SW480 (cell line): ENCODE data around the gene FOCAD.

ENCODE experiments used
- DNase-seq: peaks from one replicate; pipeline ENCODE4 v3.0.0-alpha.2; 2016; ENCODE audit warnings: low spot score

FOCAD gene

DNA sequence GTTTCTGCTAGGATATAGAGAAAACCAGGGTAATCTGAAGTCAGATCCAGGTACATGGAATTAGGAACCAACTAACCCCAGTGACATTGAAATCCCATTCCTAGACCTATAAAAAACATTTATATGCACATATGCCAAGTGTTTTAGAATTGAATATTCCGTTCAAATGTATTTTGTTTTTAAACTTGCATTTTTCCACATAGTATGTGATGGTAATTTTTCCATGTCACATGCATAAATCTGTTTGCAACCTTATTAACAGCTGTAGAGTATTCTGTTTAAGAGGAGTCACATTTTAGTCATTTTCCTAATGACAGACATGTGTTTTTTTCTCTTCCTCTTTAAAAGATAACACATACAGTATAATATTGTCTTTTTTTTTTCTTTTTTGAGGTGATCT lies 50.2 kb downstream of the FOCAD start:
- DNase-seq = no peak

DNA sequence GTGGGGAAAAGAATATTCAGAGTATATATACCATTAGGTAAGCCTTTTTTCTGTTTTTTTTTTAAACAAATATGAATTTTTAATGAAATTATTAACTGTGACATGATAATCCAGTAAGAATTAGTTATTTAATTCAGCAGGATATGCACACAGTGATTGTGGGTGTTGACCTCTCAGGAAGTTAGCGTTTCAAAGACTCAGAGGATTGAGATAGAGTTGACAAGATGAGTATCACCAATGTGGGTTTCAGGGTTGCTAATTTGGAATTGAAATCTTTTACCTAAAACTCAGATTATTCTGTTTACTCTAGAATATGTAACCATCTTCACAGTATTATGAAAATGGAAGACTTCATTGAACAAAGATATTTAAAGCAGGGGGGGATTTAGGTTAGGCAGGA lies 56.2 kb downstream of the FOCAD start:
- no peak for DNase-seq

DNA sequence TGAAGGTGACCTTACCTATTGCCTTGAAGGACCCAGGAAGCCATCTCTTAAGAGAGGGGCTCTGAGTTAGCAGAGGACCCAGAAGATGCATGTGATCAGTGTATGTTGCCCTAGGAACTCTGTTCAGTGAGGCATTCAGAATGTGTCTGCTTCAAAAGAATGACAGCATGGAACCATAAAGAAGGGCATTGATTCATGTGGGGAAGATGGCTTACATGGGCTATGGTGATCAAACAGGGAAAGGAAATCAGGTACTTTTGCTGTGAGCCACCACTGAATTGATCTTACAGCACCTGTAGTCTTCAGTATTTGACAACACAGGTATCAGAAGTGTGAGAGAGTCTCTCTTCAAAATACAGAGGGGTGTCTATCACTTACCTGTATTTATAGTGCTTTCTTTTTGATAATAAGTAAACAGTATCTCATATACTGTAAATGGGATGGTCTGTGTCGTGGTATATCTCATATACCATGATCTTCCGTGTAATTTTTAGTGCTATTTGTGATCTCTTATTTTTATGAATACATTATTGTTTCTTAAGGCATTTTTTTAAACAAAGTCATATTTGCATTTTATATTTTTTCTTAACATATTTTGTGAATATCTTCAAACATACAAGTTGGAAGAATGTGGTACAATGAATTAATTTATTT lies 57.0 kb downstream of the FOCAD start:
- no peak for DNase-seq

DNA sequence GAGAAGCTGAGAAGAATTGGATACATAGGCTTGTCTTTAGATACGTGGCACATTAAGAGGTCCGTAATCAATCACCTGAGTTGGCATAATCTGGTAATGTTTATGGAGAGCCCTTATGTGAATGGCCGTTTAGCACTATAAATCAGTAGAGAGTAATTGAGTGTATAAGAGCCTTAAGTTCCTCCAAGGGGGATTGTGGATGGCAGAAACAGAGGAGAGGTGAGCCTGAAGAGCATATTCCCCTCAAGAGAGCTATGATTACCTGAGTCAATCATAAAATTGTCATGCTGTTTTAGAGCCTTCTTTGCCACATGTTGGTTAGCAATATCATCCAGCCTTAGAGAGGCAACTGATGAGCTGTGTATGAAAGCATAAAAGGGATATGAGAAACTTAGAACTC lies 58.8 kb downstream of the FOCAD start:
- no peak for DNase-seq

DNA sequence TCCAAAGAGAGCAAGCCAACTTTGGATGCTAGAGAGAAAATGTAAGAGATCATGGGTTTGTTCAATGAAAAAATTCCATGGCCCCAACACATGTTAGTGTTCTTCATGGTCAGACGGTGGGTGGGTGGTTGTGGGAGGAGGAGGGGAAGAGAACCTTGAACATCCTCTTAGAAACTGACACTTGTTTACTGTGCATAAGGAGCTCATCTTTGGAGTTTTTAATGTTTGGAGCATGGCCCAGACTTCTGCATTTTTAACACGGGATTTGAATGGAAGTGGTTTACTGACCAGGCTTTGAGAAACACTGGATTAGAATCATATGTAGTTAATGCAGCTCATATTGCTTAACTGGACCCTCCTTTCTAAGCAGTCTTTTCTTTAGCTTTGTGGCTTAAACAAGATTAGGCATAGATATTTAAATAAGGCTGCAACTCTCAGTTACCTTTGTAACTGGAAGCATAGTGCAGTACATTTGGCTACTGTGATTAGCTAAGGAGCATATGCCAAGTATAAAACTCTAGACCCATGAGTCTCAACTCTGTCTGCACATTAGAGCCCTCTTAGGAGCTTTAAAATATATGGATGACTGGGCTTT lies 60.1 kb downstream of the FOCAD start:
- DNase-seq = no peak

DNA sequence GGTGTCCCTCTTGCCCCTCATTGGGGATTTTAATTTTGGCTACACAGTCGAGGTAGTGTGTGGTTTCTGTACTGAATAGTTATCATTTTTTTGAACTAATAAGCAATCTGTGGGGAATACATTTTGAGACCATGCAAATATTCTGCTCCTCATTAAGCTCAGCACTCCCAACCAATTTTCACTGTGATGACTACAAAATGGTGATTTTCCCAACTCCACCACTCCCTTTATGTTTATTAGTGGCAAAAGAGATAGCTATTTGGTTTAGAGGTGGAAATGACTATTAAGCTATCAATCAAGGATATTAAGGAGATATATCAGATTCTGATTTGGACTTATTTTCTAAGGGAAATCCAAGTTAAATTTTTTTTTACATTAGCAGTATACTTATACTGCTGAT lies 62.9 kb downstream of the FOCAD start:
- no peak for DNase-seq

DNA sequence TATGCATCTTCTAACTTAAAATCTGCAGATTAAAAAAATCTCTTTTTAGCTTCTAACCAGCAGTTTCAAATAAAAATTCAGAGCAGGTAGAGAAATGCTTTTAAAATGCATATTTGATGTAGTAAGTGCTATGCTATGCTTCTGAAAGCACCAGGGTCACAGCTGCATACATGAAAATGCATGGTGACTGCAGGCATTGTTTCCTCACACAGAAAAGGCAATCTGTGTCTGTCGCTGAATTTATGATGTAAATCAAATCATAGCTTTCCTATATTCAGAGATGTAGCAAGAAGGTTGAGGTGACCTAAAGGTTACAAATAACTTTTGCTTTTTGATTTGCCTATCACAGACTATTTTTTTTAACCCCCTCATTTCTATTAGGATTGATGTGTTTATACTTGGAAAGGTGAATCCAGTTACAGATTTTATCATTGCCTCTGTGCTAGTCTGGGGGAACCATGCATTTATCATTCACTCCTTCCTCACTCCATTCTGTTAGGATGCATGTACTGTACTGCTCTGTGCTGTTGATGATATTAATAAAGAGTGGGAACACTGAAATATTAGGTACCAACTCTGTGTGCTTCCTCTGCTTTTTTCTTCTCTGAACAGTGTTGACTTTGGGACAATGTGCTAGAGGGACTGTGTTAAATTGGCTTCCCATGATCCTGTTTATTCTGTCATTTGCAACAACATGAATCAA lies 65.6 kb downstream of the FOCAD start:
- DNase-seq = no peak

DNA sequence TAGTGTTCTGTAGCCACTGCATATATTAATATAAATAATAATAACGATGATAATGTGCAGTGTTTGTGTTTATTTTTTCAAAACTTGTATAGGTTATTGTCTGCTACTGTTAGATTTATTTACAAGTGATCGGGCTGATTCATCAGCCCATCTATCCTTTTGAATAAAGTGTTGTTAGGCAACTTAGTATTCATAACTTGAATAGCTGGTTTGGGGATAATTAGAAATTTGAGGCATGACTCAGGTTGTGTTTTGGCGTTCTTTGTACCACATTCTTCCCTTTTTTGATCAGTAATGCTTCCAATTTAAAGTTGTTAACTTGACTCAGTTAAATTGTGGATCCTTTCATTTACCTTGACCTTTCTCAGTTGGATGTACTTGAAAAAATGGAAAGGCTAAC lies 69.7 kb downstream of the FOCAD start:
- no peak for DNase-seq

DNA sequence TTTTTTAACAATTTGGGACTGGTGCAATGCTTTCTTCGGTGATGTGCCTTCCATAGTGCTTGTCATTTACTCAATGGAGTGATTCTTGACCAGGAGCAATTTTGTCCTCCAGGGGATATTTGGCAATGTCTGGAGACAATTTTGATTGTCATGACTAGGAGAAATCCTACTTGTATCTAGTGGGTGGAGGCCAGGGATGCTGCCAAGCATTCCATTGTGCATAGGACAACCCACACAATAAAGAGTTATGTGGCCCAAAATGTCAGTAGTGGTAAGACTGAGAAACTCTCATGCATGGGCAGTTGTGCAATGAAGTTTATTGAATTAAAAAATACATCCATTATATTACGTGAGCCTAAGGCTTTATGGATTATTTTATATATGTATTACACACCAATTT lies 70.5 kb downstream of the FOCAD start:
- DNase-seq = no peak

DNA sequence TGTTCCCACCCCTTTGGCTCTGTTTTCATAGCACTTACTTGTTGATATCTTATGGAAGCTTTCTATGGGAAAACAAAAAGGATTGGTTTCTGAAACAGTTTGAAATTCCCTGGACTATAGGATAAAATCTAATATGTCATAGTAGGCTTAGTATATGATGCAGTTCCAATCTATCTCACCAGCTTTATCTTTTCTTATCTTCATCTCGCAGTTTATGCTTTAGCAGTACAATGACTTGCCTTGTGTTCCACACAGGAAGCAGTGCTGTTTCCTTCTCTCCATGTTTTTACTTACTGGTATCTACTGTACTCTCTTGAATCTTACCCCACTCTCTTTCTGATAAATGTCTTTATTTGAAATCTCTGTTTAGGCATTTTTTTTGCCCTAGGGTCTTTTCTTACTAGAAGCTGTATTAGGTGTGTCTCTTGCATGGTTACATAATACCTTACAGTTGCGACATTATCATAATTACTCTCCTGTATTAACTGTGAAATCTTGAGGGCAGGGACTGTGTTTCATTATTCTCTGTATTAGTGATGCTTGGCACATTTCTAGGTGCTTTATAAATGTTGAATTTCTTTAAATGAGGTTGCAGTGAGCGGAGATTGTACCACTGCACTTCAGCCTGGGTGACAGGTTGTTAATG lies 76.3 kb downstream of the FOCAD start:
- DNase-seq = no peak

DNA sequence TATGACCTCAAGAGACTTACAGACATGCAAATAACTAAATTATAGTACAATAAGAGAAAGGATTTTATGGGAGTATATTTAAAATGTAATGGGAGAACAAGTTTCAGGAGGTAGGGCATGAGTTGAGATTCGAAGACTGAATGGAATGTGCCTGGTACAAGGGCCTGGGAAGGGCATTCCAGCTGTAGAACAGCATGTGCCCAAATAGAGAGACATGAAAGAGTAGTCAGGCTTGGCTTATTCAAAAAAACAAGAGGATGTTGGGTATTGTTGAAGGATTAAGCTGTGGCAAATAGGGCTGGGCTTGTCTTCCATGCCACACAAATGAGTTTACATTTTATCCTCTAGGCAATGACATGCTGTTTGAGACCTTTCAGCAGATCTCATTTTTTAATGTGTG lies 86.9 kb downstream of the FOCAD start:
- DNase-seq = no peak

DNA sequence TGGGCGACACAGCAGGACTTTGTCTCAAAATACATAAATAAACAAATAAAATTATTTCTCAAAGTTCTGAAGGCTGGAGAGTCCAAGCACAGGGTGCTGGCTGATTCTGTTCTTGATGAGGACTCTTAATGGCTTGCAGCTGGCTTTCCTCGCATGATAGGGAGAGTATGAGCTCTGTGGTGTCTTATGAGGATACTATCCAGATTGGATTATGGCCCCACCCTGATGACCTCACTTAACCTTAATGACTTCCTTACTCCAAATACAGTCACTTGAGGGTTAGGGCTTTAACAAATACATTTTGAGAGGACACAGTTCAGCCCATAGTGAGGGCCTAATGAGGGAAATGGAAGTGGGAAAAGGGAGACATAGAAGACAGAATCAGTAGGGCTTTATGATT lies 87.7 kb downstream of the FOCAD start:
- DNase-seq = no peak

DNA sequence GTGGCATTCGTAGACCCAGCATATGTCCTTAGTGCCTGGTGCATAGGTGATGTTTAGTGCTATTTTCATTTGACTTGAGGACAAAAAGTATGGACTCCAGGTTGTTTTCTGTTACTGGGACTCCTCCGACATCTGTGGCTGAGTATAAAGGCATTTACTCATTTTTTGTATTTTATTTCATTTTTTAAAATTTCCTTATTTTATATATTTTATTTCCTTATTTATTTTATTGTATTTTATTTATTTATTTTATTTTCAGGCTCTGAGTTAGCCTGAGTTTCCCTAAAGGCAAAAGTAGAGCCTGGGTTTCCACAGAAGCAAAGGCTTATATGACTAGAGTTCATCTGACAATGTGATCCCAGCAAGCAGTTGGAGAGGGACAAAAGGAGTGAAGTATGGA lies 91.6 kb downstream of the FOCAD start:
- no peak for DNase-seq

DNA sequence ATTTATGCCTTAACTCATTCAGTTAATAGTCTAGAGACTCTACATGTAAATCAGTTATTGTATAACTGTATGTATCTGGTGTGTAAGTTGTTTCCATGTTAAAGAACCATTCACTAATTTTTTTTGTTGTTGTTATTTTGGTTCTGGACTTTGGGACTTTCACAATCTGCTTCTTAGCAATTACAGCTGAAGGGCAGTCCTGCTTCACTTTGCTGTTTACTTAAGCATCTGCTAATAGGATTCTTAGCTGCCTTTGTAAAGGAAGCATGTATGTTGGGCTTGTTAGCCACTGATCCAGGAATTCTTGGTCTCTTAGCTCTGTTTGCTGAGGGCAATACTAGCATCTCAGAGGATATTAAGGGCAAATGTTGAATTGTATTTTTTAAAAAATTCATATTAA lies 97.0 kb downstream of the FOCAD start:
- no peak for DNase-seq

DNA sequence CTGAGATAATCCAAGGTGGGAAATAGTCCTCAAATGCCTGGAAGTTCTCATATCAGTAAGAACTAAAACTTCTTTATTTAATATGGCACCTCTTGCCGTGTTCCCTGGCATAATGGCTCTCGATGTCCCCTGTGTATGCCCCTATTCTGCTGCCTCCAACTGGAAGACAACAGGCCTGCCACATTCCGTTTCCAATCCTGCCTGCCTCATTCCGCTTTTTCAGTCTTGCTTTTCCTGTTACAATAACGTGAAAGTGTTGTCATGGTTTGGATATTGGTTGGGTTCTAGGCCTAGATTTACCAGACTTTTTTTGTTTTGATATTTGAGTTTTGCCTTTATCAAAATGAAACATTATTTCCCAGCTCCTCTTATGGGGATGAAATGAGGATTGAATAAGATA lies 98.2 kb downstream of the FOCAD start:
- no peak for DNase-seq

DNA sequence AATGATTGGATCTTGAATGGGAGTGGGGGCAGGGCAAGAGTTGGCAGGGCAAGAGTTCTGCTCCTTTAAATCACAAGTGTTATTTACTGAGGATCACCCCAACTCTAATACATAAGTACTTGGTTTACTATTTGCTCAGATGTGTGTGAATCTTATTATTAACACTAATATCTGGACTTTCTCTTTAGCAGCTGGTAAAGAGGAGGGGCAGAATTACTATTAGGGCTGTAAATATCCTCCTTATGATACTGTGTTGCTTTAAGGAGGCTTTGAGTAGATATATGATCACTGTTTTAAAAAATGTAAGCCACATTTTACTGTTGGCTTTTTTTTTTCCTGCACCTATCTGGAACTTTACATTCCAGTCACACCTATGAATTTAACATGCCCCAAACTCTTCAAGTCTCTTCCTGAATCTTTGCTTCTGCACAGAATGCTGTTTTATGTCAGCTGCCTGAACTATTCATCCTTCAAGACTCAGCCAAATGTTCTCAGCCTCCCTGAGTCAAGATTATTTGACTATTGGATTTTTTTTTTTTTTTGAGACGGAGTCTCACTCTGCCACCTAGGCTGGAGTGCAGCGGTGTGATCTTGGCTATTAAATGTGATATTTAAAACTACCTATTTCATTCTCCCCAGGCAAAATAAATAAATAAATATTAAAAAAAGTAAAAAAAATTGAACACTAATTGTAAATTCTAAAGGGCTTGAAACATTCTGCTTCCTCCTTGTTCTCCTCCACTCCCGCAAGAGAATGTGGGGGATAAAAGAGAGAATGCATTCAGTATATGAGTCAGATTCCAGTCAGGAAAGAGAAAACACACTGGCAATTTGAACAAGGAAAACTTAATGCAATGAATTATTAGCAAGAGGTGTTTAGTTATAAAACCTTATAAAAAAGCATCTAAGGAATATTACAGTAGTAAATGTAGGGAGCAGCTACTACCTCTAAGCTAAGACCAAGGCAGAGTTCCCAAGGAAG lies 99.3 kb downstream of the FOCAD start:
- DNase-seq = no peak

DNA sequence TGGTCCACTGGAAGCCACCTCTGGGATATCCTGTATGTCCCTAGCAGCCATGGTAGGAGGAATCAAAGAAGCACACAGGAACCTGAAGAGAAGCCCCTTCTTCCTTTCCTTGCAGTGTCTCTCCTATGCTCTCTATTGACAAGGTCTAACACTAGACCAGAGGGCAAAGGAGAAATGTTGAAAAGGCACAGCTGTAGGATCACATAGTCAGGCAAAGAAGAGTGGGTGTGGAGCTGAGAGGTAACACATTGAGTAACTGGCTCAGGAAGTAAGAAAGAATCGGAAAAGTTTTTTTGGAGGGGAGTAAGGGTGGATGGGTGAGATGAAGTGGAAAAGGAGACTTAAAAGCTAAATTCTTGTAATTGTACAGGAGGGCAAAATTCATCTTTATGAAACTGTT lies 100.1 kb downstream of the FOCAD start:
- DNase-seq = no peak

DNA sequence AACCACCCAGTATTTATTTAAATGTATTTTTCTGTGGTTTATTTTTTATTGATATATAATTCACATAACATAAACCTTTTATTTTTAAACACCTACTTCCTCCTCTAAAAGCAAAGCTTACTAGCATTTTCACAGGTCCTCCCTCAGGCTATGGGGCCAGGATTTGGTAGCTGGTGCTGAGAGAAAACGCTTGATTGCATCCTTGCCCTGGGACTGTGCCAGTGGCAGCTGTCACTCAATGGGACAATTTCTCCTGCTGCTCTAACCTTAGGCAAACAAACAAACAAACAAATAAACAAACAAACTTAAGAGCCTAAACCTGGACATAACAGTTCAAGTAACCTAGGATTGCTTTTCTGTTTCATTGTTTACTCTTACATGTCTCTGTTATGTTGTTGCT lies 102.7 kb downstream of the FOCAD start:
- DNase-seq = no peak

DNA sequence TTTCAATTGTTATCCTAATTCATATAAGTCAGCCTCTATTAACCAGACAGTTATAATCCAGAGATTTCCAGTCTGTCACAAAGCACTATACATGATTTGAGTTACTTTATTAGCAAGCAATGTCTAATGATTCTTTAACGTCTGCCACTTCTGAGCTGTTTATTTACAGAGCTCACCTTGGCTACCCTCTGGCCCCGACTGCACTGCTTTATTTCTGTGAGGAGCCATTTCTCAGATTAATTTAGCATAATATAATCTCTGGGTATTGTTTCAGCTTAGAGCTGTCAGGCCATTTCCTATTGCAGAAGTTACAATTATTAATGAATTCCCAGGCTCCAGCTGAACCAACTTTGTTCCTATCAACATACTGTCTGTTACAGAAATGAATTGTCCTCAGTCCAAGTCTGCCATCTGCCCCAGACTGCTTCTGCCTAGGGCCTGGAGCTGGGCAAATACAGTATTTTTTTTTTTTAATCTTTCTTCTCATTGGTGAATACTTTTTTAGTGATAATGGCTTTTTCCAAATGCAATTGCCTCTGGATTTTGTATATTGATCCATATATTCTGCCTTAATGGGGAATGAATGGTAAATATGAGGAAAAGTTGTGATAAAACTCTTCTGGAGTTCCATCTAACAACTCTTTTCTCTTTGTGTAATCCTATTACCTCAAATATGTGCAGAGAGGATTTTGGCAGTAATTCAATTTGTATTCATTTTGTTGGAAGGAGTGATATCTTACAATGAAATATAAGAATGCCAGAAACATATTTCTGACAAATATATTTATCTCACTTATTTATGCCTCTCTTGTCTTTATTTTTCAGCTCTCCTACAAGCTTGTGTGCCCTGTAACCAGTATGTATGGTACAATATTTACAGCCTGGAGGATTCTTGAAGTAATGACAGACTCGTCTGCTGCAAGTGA lies 104.7 kb downstream of the FOCAD start:
- no peak for DNase-seq

DNA sequence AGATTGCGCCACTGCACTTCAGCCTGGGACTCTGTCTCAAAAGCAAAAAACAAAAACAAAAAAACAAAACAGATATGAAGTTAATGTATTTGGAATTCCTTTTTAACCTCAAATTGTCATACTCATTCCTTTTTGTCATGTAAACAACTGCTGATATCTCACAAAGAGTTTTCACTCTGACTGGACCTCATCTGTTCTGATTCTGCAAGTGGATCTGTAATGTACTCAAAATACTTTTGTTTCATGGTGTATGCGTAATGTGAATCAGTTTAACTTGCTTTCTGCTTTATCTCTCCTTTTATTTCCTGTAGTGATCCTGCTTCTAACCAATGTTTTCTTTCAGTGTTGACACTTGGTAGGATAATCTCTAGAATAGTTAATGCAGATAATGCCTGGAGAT lies 106.7 kb downstream of the FOCAD start:
- no peak for DNase-seq

DNA sequence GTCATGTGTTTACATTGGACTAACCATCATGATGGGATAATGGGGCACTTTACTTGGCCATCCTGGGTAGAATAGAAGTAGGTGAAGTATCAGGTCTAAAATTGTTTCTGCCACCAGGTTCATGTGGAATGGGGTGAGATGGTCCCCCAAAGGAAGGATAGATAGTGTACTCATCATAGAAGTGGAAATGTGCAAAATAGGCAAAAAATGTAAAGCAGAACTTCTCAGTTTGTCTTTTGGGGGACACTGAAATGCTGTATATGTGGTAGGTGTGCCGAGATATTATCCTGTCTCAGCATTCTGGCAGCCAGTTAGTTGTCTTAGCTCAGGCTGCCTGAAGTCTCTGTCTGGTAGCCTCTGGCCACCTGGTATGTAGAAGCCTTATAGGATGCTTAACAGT lies 107.6 kb downstream of the FOCAD start:
- no peak for DNase-seq
